BE2C (cell line): ENCODE results near the gene TREM1.

Experiments
- DNase-seq: peaks from one replicate; pipeline ENCODE4 v3.0.0-alpha.2; 2020
- H3K27me3 ChIP-seq: fragments of 250-450 bp; sonication (Bioruptor Pico); 2 replicates; pipeline ENCODE4 v1.5.1; 2020; ENCODE audit warnings: mild to moderate bottlenecking
- H3K36me3 ChIP-seq: fragments of 250-450 bp; sonication (Bioruptor Pico); 2 replicates; pipeline ENCODE4 v1.5.1; 2020; ENCODE audit warnings: mild to moderate bottlenecking
- H3K4me1 ChIP-seq: fragments of 250-450 bp; sonication (Bioruptor Pico); 2 replicates; pipeline ENCODE4 v1.5.1; 2020
- H3K4me3 ChIP-seq: 2 replicates; pipeline ENCODE4 v1.5.1; 2011; ENCODE audit warnings: low read depth, low read length
- H3K9me3 ChIP-seq: fragments of 250-450 bp; sonication (Bioruptor Pico); 2 replicates; pipeline ENCODE4 v1.5.1; 2020
- CTCF ChIP-seq: IDR thresholded peaks from 2 replicates; pipeline ENCODE4 v1.5.1; 2012; ENCODE audit warnings: mild to moderate bottlenecking, low read depth, low read length

Gene TREM1

GRCh38 chr6:41271901-41272395, 14.5 kb downstream of the TREM1 start:
- no peaks in the 10 kb centered on the region for H3K36me3 ChIP-seq
- H3K9me3 ChIP-seq = no peaks in the 10 kb centered on the region
- H3K27me3 ChIP-seq = peaks cover 12% of the 10 kb centered on the region
- no peaks in the 10 kb centered on the region for H3K4me1 ChIP-seq
- no peak for TF ChIP-seq CTCF
- H3K4me3 ChIP-seq = no peak overlapping the region
- DNase-seq = no peak

DNA sequence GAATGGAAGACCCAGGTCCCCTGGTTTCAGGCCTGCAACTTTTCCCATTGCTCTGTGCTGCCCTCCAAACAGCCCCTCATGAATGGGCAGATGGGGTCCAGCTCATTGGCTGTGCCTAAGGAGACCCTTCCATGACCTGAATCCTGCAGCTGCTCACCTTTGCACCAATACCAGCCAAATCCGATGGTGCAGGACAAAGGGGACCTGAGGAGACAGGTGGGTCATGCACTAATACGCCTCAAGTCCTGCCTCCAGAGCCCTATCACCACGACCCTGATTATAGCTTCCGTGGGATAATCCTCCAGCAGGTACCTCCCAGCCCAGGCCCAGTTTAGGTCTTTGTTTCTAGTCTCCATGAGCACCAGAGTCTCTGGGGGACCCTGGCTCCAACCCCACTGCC, 16.8 kb downstream of the TREM1 start:
- no peaks in the 10 kb centered on the region for H3K4me1 ChIP-seq
- no peaks in the 10 kb centered on the region for H3K9me3 ChIP-seq
- no peak overlapping the region for H3K4me3 ChIP-seq
- H3K36me3 ChIP-seq = no peaks in the 10 kb centered on the region
- H3K27me3 ChIP-seq = no peaks in the 10 kb centered on the region; the same call in 1 of the 2 replicates
- TF ChIP-seq CTCF = no peak
- DNase-seq = no peak

GRCh38 chr6:41269166-41269565, 17.3 kb downstream of the TREM1 start:
- Histone ChIP-seq H3K9me3 (no peaks in the 10 kb centered on the region), H3K4me1 (no peaks in the 10 kb centered on the region), H3K4me3 (no peak overlapping the region), H3K27me3 (no peaks in the 10 kb centered on the region), H3K36me3 (no peaks in the 10 kb centered on the region)
- no peak for DNase-seq
- no peak for TF ChIP-seq CTCF

DNA sequence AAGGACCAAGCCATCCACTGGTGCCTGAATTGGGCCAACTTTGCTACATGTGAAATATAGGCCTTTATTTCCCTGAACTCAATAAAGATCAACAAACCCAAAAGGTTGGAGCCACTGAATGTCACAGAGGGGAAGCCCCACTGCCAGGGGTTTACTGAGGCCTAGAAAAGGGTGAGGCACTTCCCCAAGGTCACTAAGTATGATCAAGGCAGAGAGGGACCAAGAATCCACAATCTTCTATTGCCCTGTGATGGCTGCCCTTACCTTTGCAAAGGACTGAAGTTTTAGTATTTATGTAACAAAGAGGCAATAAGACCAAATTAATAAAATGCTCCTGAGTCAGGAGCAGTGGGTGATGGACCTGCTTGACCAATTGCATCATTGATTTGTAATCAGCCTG, 18.0 kb downstream of the TREM1 start:
- Histone ChIP-seq H3K4me3 (no peak overlapping the region), H3K36me3 (no peaks in the 10 kb centered on the region), H3K4me1 (no peaks in the 10 kb centered on the region), H3K27me3 (no peaks in the 10 kb centered on the region), H3K9me3 (no peaks in the 10 kb centered on the region)
- no peak for DNase-seq
- TF ChIP-seq CTCF = no peak

DNA sequence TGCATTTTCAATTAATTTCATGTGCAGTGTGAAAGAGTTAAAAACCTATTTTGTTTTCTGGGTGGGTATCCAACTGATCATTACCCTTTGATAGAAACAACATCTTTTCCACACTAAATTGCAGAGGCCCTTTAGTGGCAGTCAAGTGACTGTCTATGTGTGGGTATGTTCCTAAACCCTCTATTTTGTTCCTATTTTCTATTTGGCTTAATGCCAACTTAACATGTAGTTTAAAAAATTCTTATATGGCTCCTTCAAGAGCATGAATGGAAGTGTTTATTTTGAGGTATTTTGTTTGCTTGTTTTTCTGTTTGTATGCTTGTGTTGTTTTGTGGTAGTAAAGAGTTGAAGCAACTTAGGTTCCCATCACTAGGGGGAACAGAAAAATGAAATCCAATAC, 19.9 kb downstream of the TREM1 start:
- DNase-seq = no peak
- Histone ChIP-seq H3K9me3 (no peaks in the 10 kb centered on the region), H3K27me3 (no peaks in the 10 kb centered on the region), H3K4me1 (no peaks in the 10 kb centered on the region), H3K36me3 (no peaks in the 10 kb centered on the region), H3K4me3 (no peak overlapping the region)
- TF ChIP-seq CTCF = no peak

DNA sequence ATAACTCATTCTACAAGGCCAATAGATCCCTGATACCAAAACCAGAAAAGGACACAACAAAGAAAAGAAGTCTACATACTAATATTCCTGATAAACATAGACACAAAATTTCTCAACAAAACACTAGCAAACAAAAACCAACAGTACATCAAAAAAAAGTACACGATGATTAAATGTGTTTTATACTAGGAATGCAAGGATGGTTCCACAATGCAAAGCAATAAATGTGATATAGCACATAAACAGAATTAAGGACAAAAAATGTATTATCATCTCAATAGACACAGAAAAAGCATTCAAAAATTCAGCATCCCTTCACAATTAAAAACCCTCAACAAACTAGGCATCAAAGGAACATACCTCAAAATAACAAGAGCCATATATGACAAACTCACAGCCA, 23.2 kb downstream of the TREM1 start:
- Histone ChIP-seq H3K36me3 (no peaks in the 10 kb centered on the region), H3K9me3 (no peaks in the 10 kb centered on the region), H3K27me3 (no peaks in the 10 kb centered on the region), H3K4me3 (no peak overlapping the region), H3K4me1 (no peaks in the 10 kb centered on the region)
- DNase-seq = no peak
- TF ChIP-seq CTCF = no peak
